Activated CD8-positive, alpha-beta T cell treated with anti-CD3 and anti-CD28 coated beads for 36 hours (primary cell): ENCODE measurements around the gene PACSIN3. TPM values are rescaled to one million over a fixed set of nuclear protein-coding genes. Genes with fewer than 3 reads are reported as not detected.

Experiments used
- ATAC-seq: fragments of 200-7000 bp; cut with Tn5 transposase; one replicate; pipeline ENCODE4 v1.10.0; 2021; ENCODE audit warnings: mild to moderate bottlenecking, moderate library complexity
- CTCF ChIA-PET: fragments of 350-600 bp; sonication (Branson Sonifier 250); formaldehyde crosslinking; loops from one replicate; lab custom pipeline; 2021; ENCODE audit warnings: antibody characterized with exemption; lab: Charles Lee
- POLR2A ChIA-PET: fragments of 350-600 bp; sonication (Branson Sonifier 250); formaldehyde crosslinking; loops from one replicate; lab custom pipeline; 2021; ENCODE audit warnings: antibody characterized with exemption; lab: Charles Lee
- DNase-seq: peaks from one replicate; pipeline ENCODE4 v3.0.0-alpha.2; 2020
- H3K27ac Mint-ChIP-seq: one replicate; pipeline ENCODE4 v1.8.0; 2021; ENCODE audit warnings: mild to moderate bottlenecking, mixed read lengths
- H3K27me3 Mint-ChIP-seq: one replicate; pipeline ENCODE4 v1.8.0; 2021; ENCODE audit warnings: mixed read lengths
- H3K36me3 Mint-ChIP-seq: one replicate; pipeline ENCODE4 v1.8.0; 2021; ENCODE audit warnings: low read depth, mixed read lengths
- H3K4me1 Mint-ChIP-seq: one replicate; pipeline ENCODE4 v1.8.0; 2021; ENCODE audit warnings: low read depth, mixed read lengths
- H3K4me3 Mint-ChIP-seq: one replicate; pipeline ENCODE4 v1.8.0; 2021; ENCODE audit warnings: mild to moderate bottlenecking, moderate library complexity, mixed read lengths
- H3K9me3 Mint-ChIP-seq: one replicate; pipeline ENCODE4 v1.8.0; 2021; ENCODE audit warnings: mixed read lengths
- CTCF ChIP-seq: fragments of 200-600 bp; IDR thresholded peaks from one replicate; pipeline ENCODE4 v1.8.0; 2022; ENCODE audit warnings: antibody characterized with exemption, mild to moderate bottlenecking
- intact Hi-C: fragments of 100-400 bp; cut with micrococcal nuclease; formaldehyde crosslinking; loops from one replicate; pipeline ENCODE4 v1.10.0; 2022
- total RNA-seq, 2 experiments: library from RNA; stranded (reverse); gene quantifications; one replicate each; pipeline ENCODE4 v1.2.3, GENCODE V29; 2021

The PACSIN3 gene
- total RNA-seq, 2 experiments from 2014 or later: 4.7 to 8.0 TPM

- DNase-seq (no peak), ATAC-seq (no peak)
- Mint-ChIP-seq H3K9me3 (no peaks in the 10 kb centered on the region), H3K27ac (no peak overlapping the region), H3K27me3 (peaks cover 22% of the 10 kb centered on the region), H3K4me3 (no peak overlapping the region), H3K36me3 (no peaks in the 10 kb centered on the region), H3K4me1 (peaks cover 13% of the 10 kb centered on the region)
- TF ChIP-seq CTCF: no peak
- ChIA-PET POLR2A (interaction anchor here (4.6 kb wide), 1 partner anchor 27 kb away, joined by 38 read pairs; the partner anchor contains the start of gene DDB2), CTCF (interaction anchor here (1.2 to 3.4 kb wide), 7 partner anchors 10 to 71 kb away, joined by 3 to 32 read pairs (median 7); partner anchors contain the start of gene ARFGAP2)
- intact Hi-C loops: no loop called here
Observed at GRCh38 chr11:47188259-47188658, 2.0 kb upstream of the PACSIN3 start.

GRCh38 chr11:47187723-47188122 is 1.5 kb upstream of the PACSIN3 start:
- no peak overlapping the region for H3K27ac Mint-ChIP-seq
- ChIA-PET CTCF (interaction anchor here (1.1 to 3.4 kb wide), 10 partner anchors 9 to 72 kb away, joined by 3 to 32 read pairs (median 5); partner anchors contain the start of genes ACP2 and ARFGAP2), POLR2A (interaction anchor here (1.0 to 4.6 kb wide), 5 partner anchors 10 to 49 kb away, joined by 3 to 38 read pairs (median 5); partner anchors contain the start of genes ARFGAP2 and DDB2)
- intact Hi-C loops: no loop called here
- H3K36me3 Mint-ChIP-seq: no peaks in the 10 kb centered on the region
- DNase-seq (no peak), ATAC-seq (no peak)
- no peak for TF ChIP-seq CTCF
- H3K27me3 Mint-ChIP-seq: peaks cover 21% of the 10 kb centered on the region
- peaks cover 13% of the 10 kb centered on the region for H3K4me1 Mint-ChIP-seq
- H3K9me3 Mint-ChIP-seq: no peaks in the 10 kb centered on the region
- H3K4me3 Mint-ChIP-seq: peak overlapping the region; percentile 71

- ChIA-PET CTCF (interaction anchor here (0.9 to 3.4 kb wide), 11 partner anchors 9 to 72 kb away, joined by 3 to 32 read pairs (median 5); partner anchors contain the start of genes ACP2, ARFGAP2 and DDB2), POLR2A (interaction anchor here (0.7 to 4.6 kb wide), 7 partner anchors 9 to 49 kb away, joined by 3 to 38 read pairs (median 5); partner anchors contain the start of genes ARFGAP2 and DDB2)
- TF ChIP-seq CTCF: no peak
- intact Hi-C loops: no loop called here
- peak; percentile 75 for ATAC-seq
- H3K4me3 Mint-ChIP-seq: peak overlapping the region; percentile 71
- DNase-seq: peak; percentile 76
- no peak overlapping the region for H3K27ac Mint-ChIP-seq
- H3K36me3 Mint-ChIP-seq: no peaks in the 10 kb centered on the region
- H3K4me1 Mint-ChIP-seq: peaks cover 13% of the 10 kb centered on the region
- no peaks in the 10 kb centered on the region for H3K9me3 Mint-ChIP-seq
- H3K27me3 Mint-ChIP-seq: peaks cover 21% of the 10 kb centered on the region
Observed at GRCh38 chr11:47186700-47187695, 764 bp upstream of the PACSIN3 start.

DNA sequence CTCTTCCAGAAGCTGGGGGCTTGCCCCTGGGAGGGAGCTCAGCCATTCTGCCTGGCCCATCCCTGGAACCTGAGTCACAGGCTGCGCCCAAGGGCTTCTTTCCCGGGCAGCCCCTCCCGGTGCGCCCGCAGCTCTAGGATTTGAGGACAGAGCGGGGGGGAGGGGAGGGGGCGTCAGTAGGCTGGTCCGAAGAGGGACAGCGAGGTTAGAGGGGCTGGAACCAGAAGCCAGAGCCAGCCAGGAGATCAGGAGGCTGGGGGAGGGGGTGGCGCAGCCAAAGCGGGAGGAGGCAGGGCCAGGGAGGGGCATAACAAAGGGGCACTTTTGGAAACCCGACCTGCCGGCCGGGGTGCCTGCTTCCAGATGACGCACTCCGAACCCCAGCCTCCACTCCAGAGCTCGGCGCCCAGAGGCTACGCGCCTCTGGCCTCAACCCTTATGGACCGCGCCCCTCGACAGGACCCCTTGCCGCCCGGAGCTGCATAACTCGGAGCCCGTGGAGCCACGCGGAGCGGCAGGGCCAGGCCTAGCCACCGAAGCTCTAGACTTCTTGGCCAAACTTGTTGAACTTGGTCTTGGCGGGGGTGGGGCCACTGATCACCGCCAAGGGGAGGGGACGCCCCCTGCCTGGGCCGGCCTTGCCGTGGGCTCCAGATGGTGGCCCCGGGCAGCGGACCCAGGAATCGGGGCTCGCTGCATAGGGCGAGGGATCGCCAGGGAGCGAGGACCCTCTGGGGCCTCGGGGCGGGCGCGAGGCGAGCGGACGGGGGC is 744 bp downstream of the PACSIN3 start:
- Mint-ChIP-seq H3K27me3 (peaks cover 21% of the 10 kb centered on the region), H3K27ac (no peak overlapping the region), H3K36me3 (no peaks in the 10 kb centered on the region), H3K9me3 (no peaks in the 10 kb centered on the region), H3K4me1 (peaks cover 13% of the 10 kb centered on the region), H3K4me3 (peak overlapping the region; percentile 60)
- POLR2A ChIA-PET: interaction anchor here (0.7 to 4.6 kb wide), 3 partner anchors 10 to 63 kb away, joined by 3 to 38 read pairs (median 9); partner anchors contain the start of genes ACP2 and DDB2
- CTCF ChIA-PET: interaction anchor here (0.6 to 1.8 kb wide), 2 partner anchors 74 to 293 kb away, joined by 3 to 13 read pairs; no protein-coding TSS in a partner anchor
- TF ChIP-seq CTCF: no peak
- intact Hi-C loops: no loop called here
- no peak for DNase-seq
- ATAC-seq: peak; percentile 4
